ENCODE measurements around the gene CCSER2.

GRCh38 chr10:84390364-84390763 lies 62.0 kb downstream of the CCSER2 start:
- TF ChIP-seq CTCF (IDR thresholded peaks at IDR 0.05) (no peak), POLR2A (IDR thresholded peaks at IDR 0.05) (no peak)

All from adrenal gland (tissue), 5 donors.